K562 (cell line): ENCODE measurements around the gene RIOX2. TPM values are rescaled to one million over a fixed set of nuclear protein-coding genes. Genes with fewer than 3 reads are reported as not detected.
A peak's percentile ranks its signal among the peaks of the same experiment; 100 is the strongest.

Experiments
- ATF3 ChIP-seq, 2 experiments: fragments of 450-650 bp in 1 of 2; sonication (generic) in 1 of 2; formaldehyde crosslinking in 1 of 2; IDR thresholded peaks in 1 of 2; conservative IDR thresholded peaks in 1 of 2; 2 replicates each; pipeline versions ENCODE4 v1.6.1 to v1.8.1; 2016 to 2023; ENCODE audit warnings: mild to moderate bottlenecking in 2 of 2, moderate library complexity in 2 of 2, inconsistent platforms in 1 of 2, missing genetic modification reagents in 1 of 2
- CEBPB ChIP-seq: fragments of 450-650 bp; IDR thresholded peaks from 2 replicates; pipeline ENCODE4 v1.6.1; 2016; ENCODE audit warnings: missing genetic modification characterization, missing compliant biosample characterization
- CXXC5 ChIP-seq: fragments of 250-450 bp; sonication (Bioruptor Pico); IDR thresholded peaks from 2 replicates; pipeline ENCODE4 v1.8.0; 2022; ENCODE audit warnings: inconsistent platforms, mild to moderate bottlenecking, moderate library complexity
- FOXA3 ChIP-seq, 2 experiments: fragments of 450-650 bp in 1 of 2; sonication (generic) in 1 of 2; formaldehyde crosslinking; IDR thresholded peaks in 1 of 2; conservative IDR thresholded peaks in 1 of 2; 2 replicates each; pipeline versions ENCODE4 v1.4.0 to v1.8.0; 2020 to 2022; ENCODE audit warnings: mild to moderate bottlenecking in 2 of 2, missing genetic modification reagents in 1 of 2
- FOXK2 ChIP-seq, 2 experiments: fragments of 450-650 bp; IDR thresholded peaks in 1 of 2; conservative IDR thresholded peaks in 1 of 2; 2 replicates each; pipeline ENCODE4 v1.6.1; 2016; ENCODE audit warnings: low read depth in 2 of 2, mild to moderate bottlenecking in 1 of 2
- GATA2 ChIP-seq: sonication (generic); formaldehyde crosslinking; IDR thresholded peaks from 2 replicates; pipeline ENCODE4 v1.4.0; 2020; ENCODE audit warnings: mild to moderate bottlenecking, missing genetic modification reagents
- GTF2B ChIP-seq: IDR thresholded peaks from 2 replicates; pipeline ENCODE4 v1.6.1; 2011; ENCODE audit not compliant: insufficient read length; ENCODE audit errors: extremely low read depth
- HDAC8 ChIP-seq: fragments of 450-650 bp; IDR thresholded peaks from 2 replicates; pipeline ENCODE4 v1.6.1; 2016; ENCODE audit warnings: mild to moderate bottlenecking, missing genetic modification characterization, moderate library complexity, missing compliant biosample characterization
- HEY1 ChIP-seq: fragments of 250-450 bp; sonication (Bioruptor Pico); IDR thresholded peaks from 2 replicates; pipeline ENCODE4 v1.5.0; 2020; ENCODE audit warnings: mild to moderate bottlenecking, moderate library complexity, borderline replicate concordance
- KLF1 ChIP-seq: fragments of 450-650 bp; IDR thresholded peaks from 2 replicates; pipeline ENCODE4 v1.6.1; 2016; ENCODE audit warnings: missing genetic modification characterization, missing compliant biosample characterization
- MAFF ChIP-seq: IDR thresholded peaks from 2 replicates; pipeline ENCODE4 v1.6.1; 2012; ENCODE audit warnings: low read length, improper control_type of control experiment
- NR2F6 ChIP-seq: fragments of 450-650 bp; formaldehyde crosslinking; IDR thresholded peaks from 2 replicates; pipeline ENCODE4 v1.4.0; 2020; ENCODE audit warnings: mild to moderate bottlenecking
- RBFOX2 ChIP-seq: fragments of 200-400 bp; formaldehyde crosslinking; IDR thresholded peaks from 2 replicates; pipeline ENCODE4 v1.6.1; 2017; ENCODE audit warnings: low read depth, mild to moderate bottlenecking, low read length, moderate library complexity
- SP2 ChIP-seq: IDR thresholded peaks from 2 replicates; pipeline ENCODE4 v1.6.1; 2011; ENCODE audit warnings: mild to moderate bottlenecking, low read depth, low read length, moderate library complexity; ENCODE audit not compliant: poor library complexity, severe bottlenecking; ENCODE audit errors: extremely low read depth
- ZBTB1 ChIP-seq: sonication (generic); formaldehyde crosslinking; IDR thresholded peaks from 2 replicates; pipeline ENCODE4 v1.8.1; 2023; ENCODE audit warnings: missing genetic modification reagents, low read depth, mild to moderate bottlenecking, borderline replicate concordance
- ZBTB5 ChIP-seq: fragments of 450-650 bp; IDR thresholded peaks from 2 replicates; pipeline ENCODE4 v1.6.1; 2017; ENCODE audit warnings: antibody characterized with exemption
- ZNF12 ChIP-seq: sonication (generic); formaldehyde crosslinking; IDR thresholded peaks from 2 replicates; pipeline ENCODE4 v1.4.0; 2020; ENCODE audit warnings: mild to moderate bottlenecking, missing genetic modification reagents
- ZNF253 ChIP-seq: fragments of 250-450 bp; sonication (Bioruptor Pico); conservative IDR thresholded peaks from 2 replicates; pipeline ENCODE4 v1.6.1; 2021; ENCODE audit warnings: mild to moderate bottlenecking
- ZNF766 ChIP-seq: fragments of 200-800 bp; sonication (Bioruptor generic); conservative IDR thresholded peaks from 2 replicates; pipeline ENCODE4 v1.6.1; 2016; ENCODE audit warnings: missing genetic modification characterization, missing compliant biosample characterization
- polyA plus RNA-seq, 8 experiments: library from polyadenylated mRNA; depleted of rRNA in 4 of 8; stranded (reverse) in 5 of 8; unstranded in 3 of 8; fragments of >200 nt; fragmentation: Nextera tagmentation in 2 of 8; fragmentation: Illumina TruSeq in 1 of 8; extraction: Ambion mirVana in 2 of 8; extraction: Trizol in 1 of 8; gene quantifications; 2 replicates each; pipeline versions ENCODE4 v1.2.1 to v1.2.3, GENCODE V29; 2011 to 2014; ENCODE audit warnings: inconsistent platforms in 1 of 8, missing spikeins in 1 of 8
- total RNA-seq, 7 experiments: library from RNA; depleted of rRNA in 6 of 7; stranded (reverse); fragments of >200 nt in 6 of 7; fragmentation: Illumina TruSeq in 2 of 7; extraction: Trizol in 2 of 7; gene quantifications; 2 replicates each; pipeline versions ENCODE4 v1.2.1 to v1.2.3, GENCODE V29; 2011 to 2021; ENCODE audit warnings: low replicate concordance in 1 of 7
- TF ChIP-seq, protein P1 (sequence below): sonication (generic); IDR thresholded peaks from 2 replicates; pipeline ENCODE4 v1.6.1; 2016

Gene RIOX2
- total and polyA plus RNA-seq, 9 of the 15 experiments (the other 6 are each of a cell fraction or from before 2014, with no cell fraction given): 22.2 to 56.0 (median 32.6) TPM

- no peak for TF ChIP-seq ZBTB5
- 0 out of 2 replicates have a peak, but pooled peaks have one; percentile 11 for TF ChIP-seq CEBPB (tag)
- no peak for TF ChIP-seq ZNF766 (CRISPR knock-in tag)
- TF ChIP-seq FOXA3 (CRISPR knock-in tag; conservative IDR thresholded peaks at IDR 0.05 in 1 of 2, IDR thresholded peaks at IDR 0.05 in 1 of 2): peak; percentile 24 to 74; a peak in 3 of 4 replicates
- no peak for TF ChIP-seq NR2F6
- no peak for TF ChIP-seq GATA2 (CRISPR knock-in tag)
- no peak for TF ChIP-seq SP2
- TF ChIP-seq HDAC8 (tag): no peak
- no peak for TF ChIP-seq MAFF
- TF ChIP-seq ZNF253 (CRISPR knock-in tag): no peak
- peak; percentile 78 for TF ChIP-seq ATF3 (IDR thresholded peaks at IDR 0.05)
- TF ChIP-seq ATF3 (CRISPR knock-in tag; conservative IDR thresholded peaks at IDR 0.05): no peak
- TF ChIP-seq GTF2B: no peak
- peak in 1 of 2 experiments; percentile 45; a peak in 1 of 4 replicates for TF ChIP-seq FOXK2 (conservative IDR thresholded peaks at IDR 0.05 in 1 of 2, IDR thresholded peaks at IDR 0.05 in 1 of 2; ENCODE audit: low read depth in 2 of 2)
- TF ChIP-seq, protein P1, sequence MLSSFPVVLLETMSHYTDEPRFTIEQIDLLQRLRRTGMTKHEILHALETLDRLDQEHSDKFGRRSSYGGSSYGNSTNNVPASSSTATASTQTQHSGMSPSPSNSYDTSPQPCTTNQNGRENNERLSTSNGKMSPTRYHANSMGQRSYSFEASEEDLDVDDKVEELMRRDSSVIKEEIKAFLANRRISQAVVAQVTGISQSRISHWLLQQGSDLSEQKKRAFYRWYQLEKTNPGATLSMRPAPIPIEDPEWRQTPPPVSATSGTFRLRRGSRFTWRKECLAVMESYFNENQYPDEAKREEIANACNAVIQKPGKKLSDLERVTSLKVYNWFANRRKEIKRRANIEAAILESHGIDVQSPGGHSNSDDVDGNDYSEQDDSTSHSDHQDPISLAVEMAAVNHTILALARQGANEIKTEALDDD: peak; percentile 32; the same call in 1 of the 2 replicates
- TF ChIP-seq ZNF12 (CRISPR knock-in tag): no peak
- no peak for TF ChIP-seq KLF1 (tag)
- no peak for TF ChIP-seq HEY1 (CRISPR knock-in tag)
- no peak for TF ChIP-seq CXXC5 (CRISPR knock-in tag)
- TF ChIP-seq ZBTB1 (CRISPR knock-in tag): no peak
- TF ChIP-seq RBFOX2: no peak
These were observed 14.5 kb downstream of the RIOX2 start (continued) for GRCh38 chr3:97957617-97958311.
